GM23338 (cell line): ENCODE data around the gene SSB. TPM values are rescaled to one million over a fixed set of nuclear protein-coding genes. Genes with fewer than 3 reads are reported as not detected.

Experiments
- ATAC-seq: fragments of 200-7000 bp; cut with Tn5 transposase; 3 replicates; pipeline ENCODE4 v1.9.1; 2020
- DNase-seq: peaks from one replicate; pipeline ENCODE4 v3.0.0-alpha.2; 2015; ENCODE audit warnings: low spot score
- H2AFZ ChIP-seq: fragments of 200-600 bp; sonication (generic); 2 replicates; pipeline ENCODE4 v1.8.0; 2016; ENCODE audit warnings: antibody characterized with exemption, mild to moderate bottlenecking, moderate library complexity
- H3F3A ChIP-seq: fragments of 200-600 bp; sonication (generic); replicated peaks from 2 replicates; pipeline ENCODE4 v1.8.0; 2017; ENCODE audit warnings: antibody characterized with exemption, mixed run types, low read depth
- H3K27ac ChIP-seq: fragments of 200-600 bp; sonication (generic); 2 replicates; pipeline ENCODE4 v1.6.1; 2016; ENCODE audit warnings: low read depth
- H3K27me3 ChIP-seq: fragments of 200-600 bp; sonication (generic); 2 replicates; pipeline ENCODE4 v1.8.0; 2016; ENCODE audit warnings: mild to moderate bottlenecking, mixed run types, moderate library complexity; ENCODE audit not compliant: insufficient read depth
- H3K36me3 ChIP-seq: fragments of 200-600 bp; sonication (generic); 2 replicates; pipeline ENCODE4 v1.8.0; 2016; ENCODE audit warnings: mild to moderate bottlenecking; ENCODE audit not compliant: insufficient read depth
- H3K4me1 ChIP-seq: fragments of 200-600 bp; sonication (generic); 2 replicates; pipeline ENCODE4 v1.8.0; 2016; ENCODE audit warnings: mild to moderate bottlenecking, moderate library complexity; ENCODE audit not compliant: insufficient read depth
- H3K4me2 ChIP-seq: fragments of 200-600 bp; sonication (generic); 2 replicates; pipeline ENCODE4 v1.7.1; 2017; ENCODE audit warnings: mixed run types
- H3K4me3 ChIP-seq: fragments of 200-600 bp; sonication (generic); 2 replicates; pipeline ENCODE4 v1.6.1; 2016; ENCODE audit warnings: mixed run types
- H3K79me2 ChIP-seq: fragments of 200-600 bp; sonication (generic); replicated peaks from 2 replicates; pipeline ENCODE4 v1.8.0; 2017; ENCODE audit warnings: mild to moderate bottlenecking; ENCODE audit not compliant: insufficient read depth
- H3K9me2 ChIP-seq: fragments of 200-600 bp; sonication (generic); 2 replicates; pipeline ENCODE4 v1.8.0; 2017; ENCODE audit not compliant: insufficient read depth
- H4K20me1 ChIP-seq: fragments of 200-600 bp; sonication (generic); replicated peaks from 2 replicates; pipeline ENCODE4 v1.8.0; 2017; ENCODE audit warnings: mild to moderate bottlenecking; ENCODE audit not compliant: insufficient read depth
- H3K27ac Mint-ChIP-seq: 2 replicates; pipeline ENCODE4 v1.8.0; 2020; ENCODE audit warnings: inconsistent platforms, mild to moderate bottlenecking, moderate library complexity, mixed read lengths
- H3K27me3 Mint-ChIP-seq: 3 replicates; pipeline ENCODE4 v1.8.0; 2022; ENCODE audit warnings: low read depth, mild to moderate bottlenecking, moderate library complexity, mixed read lengths, inconsistent platforms; ENCODE audit not compliant: insufficient read depth, poor library complexity
- H3K36me3 Mint-ChIP-seq: 3 replicates; pipeline ENCODE4 v1.8.0; 2021; ENCODE audit warnings: low read depth, mild to moderate bottlenecking, inconsistent platforms, moderate library complexity, mixed read lengths
- H3K4me1 Mint-ChIP-seq: 3 replicates; pipeline ENCODE4 v1.8.0; 2020; ENCODE audit warnings: mild to moderate bottlenecking, inconsistent platforms, mixed read lengths
- H3K4me3 Mint-ChIP-seq: 3 replicates; pipeline ENCODE4 v1.8.0; 2021; ENCODE audit warnings: moderate library complexity, mild to moderate bottlenecking, inconsistent platforms, mixed read lengths
- H3K9me3 Mint-ChIP-seq: 3 replicates; pipeline ENCODE4 v1.8.0; 2020; ENCODE audit warnings: moderate library complexity, mild to moderate bottlenecking, inconsistent platforms, mixed read lengths
- CTCF ChIP-seq, 2 experiments: fragments of 200-600 bp in 1 of 2; sonication (generic) in 1 of 2; conservative IDR thresholded peaks; 2 replicates each; pipeline versions ENCODE4 v1.5.1 to v1.6.1; 2016 to 2017; ENCODE audit warnings: antibody characterized with exemption in 2 of 2, low read depth in 2 of 2, mild to moderate bottlenecking in 2 of 2, moderate library complexity in 1 of 2
- ETS1 ChIP-seq: IDR thresholded peaks from 2 replicates; pipeline ENCODE4 v1.6.1; 2016; ENCODE audit warnings: antibody characterized with exemption
- EZH2 ChIP-seq: fragments of 200-600 bp; sonication (generic); IDR thresholded peaks from one replicate; pipeline ENCODE4 v1.8.0; 2017; ENCODE audit warnings: antibody characterized with exemption, mild to moderate bottlenecking, low read depth; ENCODE audit not compliant: unreplicated experiment
- JUNB ChIP-seq: IDR thresholded peaks from one replicate; pipeline ENCODE4 v1.6.1; 2016; ENCODE audit warnings: antibody characterized with exemption; ENCODE audit not compliant: unreplicated experiment
- NANOG ChIP-seq: IDR thresholded peaks from 2 replicates; pipeline ENCODE4 v1.6.1; 2016; ENCODE audit warnings: antibody characterized with exemption, borderline replicate concordance
- POLR2AphosphoS5 ChIP-seq: IDR thresholded peaks from 2 replicates; pipeline ENCODE4 v1.6.1; 2016; ENCODE audit warnings: antibody characterized with exemption, low read depth
- REST ChIP-seq: IDR thresholded peaks from one replicate; pipeline ENCODE4 v1.6.1; 2018; ENCODE audit warnings: antibody characterized with exemption; ENCODE audit not compliant: unreplicated experiment
- STAT1 ChIP-seq: IDR thresholded peaks from one replicate; pipeline ENCODE4 v1.6.1; 2016; ENCODE audit warnings: antibody characterized with exemption; ENCODE audit not compliant: unreplicated experiment
- ZNF331 ChIP-seq: fragments of 250-450 bp; sonication (Bioruptor Pico); IDR thresholded peaks from 2 replicates; pipeline ENCODE4 v1.5.0; 2020; ENCODE audit warnings: low read depth, mild to moderate bottlenecking, moderate library complexity
- polyA plus RNA-seq: library from polyadenylated mRNA; unstranded; fragments of >200 nt; fragmentation: Nextera tagmentation; extraction: Ambion mirVana; gene quantifications from 2 replicates; pipeline ENCODE4 v1.2.1, GENCODE V29; 2016
- total RNA-seq: library from RNA; depleted of rRNA; stranded (reverse); fragments of >200 nt; shearing (Covaris generic); gene quantifications from 2 replicates; pipeline ENCODE4 v1.2.3, GENCODE V29; 2014

Gene SSB
- total and polyA plus RNA-seq, 2 experiments from 2014 or later, result 246 to 1,104 TPM

- H3K36me3 ChIP-seq, result no peaks in the 10 kb centered on the region
- H3F3A ChIP-seq, result 0 out of 2 replicates have a peak, but pooled peaks cover 3% of the 10 kb centered on the region
- H3K4me1 Mint-ChIP-seq, result peaks cover 13% of the 10 kb centered on the region
- H3K4me3 Mint-ChIP-seq, result no peak overlapping the region
- no peaks in the 10 kb centered on the region for H3K79me2 ChIP-seq
- ATAC-seq (no peak), DNase-seq (no peak)
- TF ChIP-seq REST (no peak), NANOG (no peak), STAT1 (no peak), CTCF (conservative IDR thresholded peaks at IDR 0.05; ENCODE audit: low read depth in 2 of 2) (no peak), ETS1 (no peak), JUNB (no peak)
- H2AFZ ChIP-seq, result no peak overlapping the region
- no peak overlapping the region for H3K4me3 ChIP-seq
- no peaks in the 10 kb centered on the region for H3K9me2 ChIP-seq
- 0 out of 2 replicates have a peak overlapping the region, but pooled peaks have one; percentile 33 for H3K27ac ChIP-seq
- H3K27me3 Mint-ChIP-seq, result peaks cover 4% of the 10 kb centered on the region
- H4K20me1 ChIP-seq, result no peaks in the 10 kb centered on the region
- H3K27ac Mint-ChIP-seq, result no peak overlapping the region
- H3K4me2 ChIP-seq, result no peak overlapping the region
- no peaks in the 10 kb centered on the region for H3K27me3 ChIP-seq
- H3K36me3 Mint-ChIP-seq, result no peaks in the 10 kb centered on the region
- no peaks in the 10 kb centered on the region; the same call in 1 of the 2 replicates for H3K4me1 ChIP-seq
- 0 out of 3 replicates have a peak, but pooled peaks cover 4% of the 10 kb centered on the region for H3K9me3 Mint-ChIP-seq
Observed at GRCh38 chr2:169790581-169790980, 8.1 kb upstream of the SSB start.

GRCh38 chr2:169795181-169795580, 3.5 kb upstream of the SSB start:
- Mint-ChIP-seq H3K4me1 (peaks cover 12% of the 10 kb centered on the region), H3K9me3 (peaks cover 3% of the 10 kb centered on the region; the same call in 1 of the 3 replicates), H3K36me3 (no peaks in the 10 kb centered on the region), H3K27ac (no peak overlapping the region), H3K27me3 (no peaks in the 10 kb centered on the region), H3K4me3 (no peak overlapping the region)
- H3K4me2 ChIP-seq, result no peak overlapping the region
- peaks cover 11% of the 10 kb centered on the region for H4K20me1 ChIP-seq
- no peak overlapping the region for H3K4me3 ChIP-seq
- H3K9me2 ChIP-seq, result no peaks in the 10 kb centered on the region
- H3K27ac ChIP-seq, result no peak overlapping the region
- H3K79me2 ChIP-seq, result peaks cover 14% of the 10 kb centered on the region
- H3K36me3 ChIP-seq, result no peaks in the 10 kb centered on the region
- H3K4me1 ChIP-seq, result peaks cover 10% of the 10 kb centered on the region
- DNase-seq, result no peak
- H2AFZ ChIP-seq, result no peak overlapping the region
- H3K27me3 ChIP-seq, result no peaks in the 10 kb centered on the region
- ATAC-seq, result no peak
- H3F3A ChIP-seq, result 0 out of 2 replicates have a peak, but pooled peaks cover 6% of the 10 kb centered on the region
- TF ChIP-seq ETS1 (no peak), REST (no peak), CTCF (conservative IDR thresholded peaks at IDR 0.05; ENCODE audit: low read depth in 2 of 2) (no peak), JUNB (no peak), ZNF331 (no peak), EZH2 (no peak), POLR2AphosphoS5 (no peak), STAT1 (no peak)
